Measurements from ENCODE around the gene ADH1A.
"Not testable (repeated sequence)": the region's sequence is repeated elsewhere in the genome, so short reads cannot be mapped to it uniquely, and the experiment has no call there.

Gene ADH1A

DNA sequence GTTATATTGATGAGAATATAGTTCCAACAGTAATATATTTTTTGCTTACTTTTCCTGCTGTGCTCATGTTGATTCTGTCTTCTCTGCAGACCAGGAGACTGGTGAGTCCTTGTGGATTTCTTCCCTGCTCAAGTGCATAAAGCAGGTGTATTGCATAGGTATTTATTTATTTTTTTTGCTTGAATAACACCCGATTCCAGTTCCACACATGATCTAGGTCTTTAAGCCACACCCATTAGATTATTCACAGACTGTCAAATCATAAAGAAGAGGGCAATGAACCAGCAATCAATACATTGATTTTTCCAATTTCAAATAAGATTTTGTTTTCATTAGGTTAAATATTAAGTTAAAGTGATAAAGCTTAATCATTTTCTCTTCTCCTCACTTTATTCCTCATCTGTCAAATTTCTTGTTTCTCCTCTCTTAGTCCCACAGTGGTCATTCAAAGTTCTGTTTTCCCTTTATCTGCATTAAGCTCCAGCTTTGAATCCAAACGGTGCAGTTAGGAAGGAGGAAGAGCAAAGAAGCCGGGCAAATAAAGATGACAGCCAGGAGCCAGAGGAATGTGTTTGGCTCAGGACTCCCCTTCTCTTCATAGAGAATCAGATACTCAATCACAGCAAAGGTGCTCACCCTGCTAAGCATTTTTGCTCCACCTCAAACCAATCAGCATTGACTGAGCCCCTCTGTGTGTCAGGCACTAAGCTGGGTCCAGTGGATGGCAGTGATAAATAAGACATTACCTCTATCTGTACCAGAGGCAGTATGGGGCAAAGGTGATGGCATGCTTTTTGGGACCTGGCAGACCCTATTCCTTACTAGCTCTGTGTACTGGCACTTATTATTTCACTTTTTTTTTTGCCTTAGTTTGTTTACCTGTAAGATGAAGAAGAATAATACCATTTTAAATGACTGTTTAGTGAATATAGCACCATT, at the start of gene ADH1A:
Gene ADH1A (minus strand): TSS at position 138 of the 939 bp plus-strand sequence. CDS start 71 bp downstream, at position 67.
- DNase-seq = no peak

DNA sequence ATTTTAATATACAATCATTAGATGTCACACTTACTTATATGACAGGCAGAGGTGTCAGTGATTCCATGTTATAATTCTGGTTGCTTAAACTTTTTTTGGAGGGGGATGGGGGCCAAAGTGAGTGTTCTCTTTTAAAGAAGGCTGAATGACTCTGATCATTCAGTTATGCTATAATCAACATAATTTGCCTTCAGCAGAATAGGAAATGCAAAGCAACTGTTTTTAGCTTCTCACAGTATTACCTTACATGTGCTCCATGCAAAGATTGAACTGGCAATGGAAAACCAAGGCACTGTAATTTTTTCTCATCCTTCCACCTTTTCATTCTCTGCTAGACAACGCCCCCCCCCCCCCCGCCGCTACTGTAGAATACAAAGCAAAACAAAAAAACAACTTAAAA, 48.4 kb upstream of the ADH1A start:
- DNase-seq = no peak

DNA sequence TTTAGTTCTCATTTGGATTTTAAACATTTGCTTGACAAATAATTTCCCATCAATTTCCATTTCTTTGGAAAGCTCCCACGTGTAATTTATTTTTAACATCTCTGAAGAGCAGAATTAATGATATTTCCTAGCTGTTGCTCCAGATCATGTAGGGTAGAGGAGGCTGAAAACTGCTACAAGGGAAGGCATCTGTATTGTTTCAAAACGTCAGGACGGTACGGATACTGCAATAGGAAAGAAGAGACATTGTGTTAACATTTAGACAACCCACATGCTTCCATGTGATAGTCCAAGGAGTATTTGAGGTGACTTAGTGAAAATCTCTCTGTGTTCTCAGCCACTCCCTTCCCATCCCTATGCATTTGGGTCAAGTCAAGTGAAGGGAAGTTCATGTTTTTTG, 45.8 kb upstream of the ADH1A start:
- DNase-seq = no peak

- DNase-seq = no peak
These were observed 44.1 kb upstream of the ADH1A start for GRCh38 chr4:99334880-99335279.

DNA sequence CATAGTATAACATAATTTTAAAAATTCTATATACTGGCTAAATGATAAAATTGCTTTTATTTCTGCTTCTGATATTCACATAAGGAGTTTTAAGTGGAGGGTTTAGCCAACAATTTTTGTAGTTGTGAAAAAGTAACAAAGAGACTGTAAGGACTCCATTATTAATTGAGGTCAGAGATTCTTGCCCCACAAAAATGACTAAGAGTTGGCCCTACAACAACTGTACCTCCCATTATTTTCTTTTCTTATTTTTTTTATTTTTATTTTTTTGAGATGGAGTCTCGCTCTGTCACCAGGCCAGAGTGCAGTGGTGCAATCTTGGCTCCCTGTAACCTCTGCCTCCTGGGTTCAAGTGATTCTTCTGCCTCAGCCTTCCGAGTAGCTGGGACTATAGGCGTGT, 39.9 kb upstream of the ADH1A start:
- no peak for DNase-seq

DNA sequence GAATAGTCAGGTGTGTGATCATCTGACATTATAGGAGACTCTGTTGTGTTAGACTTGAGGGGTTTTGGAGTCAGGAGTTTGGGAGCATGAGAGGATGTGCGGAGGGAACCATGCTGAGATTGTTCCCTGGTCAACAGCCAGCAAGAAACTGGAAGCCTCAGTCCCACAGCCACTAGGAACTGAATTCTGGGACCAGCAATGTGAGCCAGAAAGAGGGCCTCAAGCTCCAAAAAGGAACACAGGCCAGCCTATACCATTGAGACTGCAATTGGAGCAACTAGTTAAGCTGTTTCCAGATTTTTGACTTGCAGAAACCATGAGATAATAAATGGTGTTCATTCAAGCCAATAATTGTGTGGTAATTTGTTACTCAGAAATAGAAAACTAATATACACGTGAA, 39.1 kb upstream of the ADH1A start:
- no peak for DNase-seq

- no peak for DNase-seq
These were observed 34.2 kb upstream of the ADH1A start for GRCh38 chr4:99324979-99325378.

DNA sequence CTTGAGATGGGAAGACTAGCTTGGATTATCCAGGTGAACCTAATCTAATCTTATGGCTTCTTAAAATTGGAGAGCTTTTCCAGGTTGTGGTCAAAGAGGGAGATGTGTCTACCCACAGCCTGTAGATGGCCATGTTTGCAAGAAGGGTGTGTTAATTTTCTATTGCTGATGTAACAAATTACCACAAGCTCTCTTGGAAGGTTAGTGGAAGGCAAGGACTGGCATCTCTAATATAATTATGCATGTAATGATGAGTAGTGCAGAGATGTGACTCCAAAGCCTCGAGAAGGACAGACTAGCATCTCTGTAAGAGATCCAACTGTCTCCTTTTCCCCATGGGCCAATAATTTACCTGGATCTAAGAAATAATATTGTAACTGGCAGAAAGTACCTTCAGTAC, 33.6 kb upstream of the ADH1A start:
- no peak for DNase-seq

- no peak for DNase-seq
These were observed 33.0 kb upstream of the ADH1A start for GRCh38 chr4:99323756-99324155.

DNA sequence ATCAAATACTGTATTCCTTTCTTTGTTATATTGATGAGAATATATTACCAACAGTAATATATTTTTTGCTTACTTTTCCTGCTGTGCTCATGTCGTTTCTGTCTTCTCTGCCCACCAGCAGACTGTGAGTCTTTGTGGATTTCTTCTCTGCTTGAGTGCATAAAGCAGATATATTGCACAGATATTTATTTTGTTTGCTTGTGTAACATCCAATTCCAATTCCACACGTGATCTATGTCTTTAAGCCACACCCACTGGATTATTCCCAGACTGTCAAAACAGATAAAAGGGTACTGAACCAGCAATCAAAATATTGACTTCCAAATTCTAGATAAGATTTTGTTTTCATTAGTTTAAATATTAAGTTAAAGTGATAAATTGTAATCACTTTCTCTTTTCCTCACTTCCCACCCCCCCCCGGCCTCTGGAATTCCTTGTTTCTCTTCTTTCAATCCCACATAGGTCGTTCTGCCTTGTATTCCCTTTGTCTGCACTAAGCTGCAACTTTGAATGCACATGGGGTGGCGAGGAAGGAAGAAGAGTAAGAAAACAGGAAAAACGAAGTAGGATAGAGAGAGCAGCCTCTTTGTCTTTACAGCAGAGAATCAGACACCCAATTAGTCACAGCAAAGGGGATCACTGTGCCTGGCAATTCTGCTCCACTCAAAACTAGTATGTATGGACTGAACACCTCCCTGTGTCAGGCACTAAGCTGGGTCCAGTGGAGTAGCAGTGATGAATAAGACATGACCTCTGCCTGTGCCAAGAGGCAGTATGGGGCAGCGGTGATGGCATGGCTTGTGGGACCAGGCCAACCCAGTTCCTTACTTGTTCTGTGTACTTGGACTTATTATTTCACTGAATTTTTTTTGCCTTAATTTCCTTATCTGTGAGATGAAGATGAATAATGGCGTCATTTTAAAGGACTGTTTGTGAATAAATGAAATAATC, 30.7 kb upstream of the ADH1A start, which contains the start of gene ADH1B:
Gene ADH1B (minus strand): TSS at position 161 of the 951 bp plus-strand sequence. CDS start 70 bp downstream, at position 91.
- DNase-seq = no peak

DNA sequence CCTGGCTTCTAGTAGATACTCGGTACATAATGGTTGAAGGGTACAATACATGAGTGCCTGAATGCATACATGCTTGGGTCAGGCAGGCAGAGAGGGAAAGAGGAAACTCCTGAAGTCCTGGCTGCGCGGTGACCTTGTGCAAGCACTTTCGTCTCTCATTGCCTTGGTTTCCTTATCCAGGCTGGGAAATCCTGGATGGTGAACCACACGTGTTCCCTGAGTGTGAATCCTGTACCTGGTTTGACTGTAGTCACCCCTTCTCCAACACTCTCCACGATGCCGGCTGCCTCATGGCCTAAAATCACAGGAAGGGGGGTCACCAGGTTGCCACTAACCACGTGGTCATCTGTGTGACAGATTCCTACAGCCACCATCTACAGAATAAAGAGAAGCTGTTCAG, 27.0 kb upstream of the ADH1A start:
- DNase-seq = not testable (repeated sequence)

GRCh38 chr4:99317354-99317753, 26.6 kb upstream of the ADH1A start:
- DNase-seq = no peak

DNA sequence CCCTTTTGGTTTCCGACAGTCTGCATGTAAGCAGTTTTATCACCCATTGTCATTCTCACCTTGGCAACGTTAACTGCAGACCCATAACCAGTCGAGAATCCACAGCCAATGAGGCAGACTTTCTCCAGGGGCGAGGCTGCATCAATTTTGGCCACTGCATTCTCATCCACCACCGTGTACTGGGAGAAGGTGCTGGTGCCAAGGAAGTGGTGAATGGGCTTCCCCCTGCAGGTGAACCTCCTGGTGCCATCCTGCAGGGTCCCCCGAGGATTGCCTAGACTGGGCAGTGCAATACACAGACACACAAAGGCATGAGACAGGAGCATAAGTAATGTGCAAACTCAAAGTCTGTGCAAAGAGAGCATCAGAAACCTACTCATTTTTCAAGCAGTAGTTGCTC, 25.1 kb upstream of the ADH1A start:
- DNase-seq = no peak

- no peak for DNase-seq
These were observed 23.4 kb upstream of the ADH1A start for GRCh38 chr4:99314211-99314610.

DNA sequence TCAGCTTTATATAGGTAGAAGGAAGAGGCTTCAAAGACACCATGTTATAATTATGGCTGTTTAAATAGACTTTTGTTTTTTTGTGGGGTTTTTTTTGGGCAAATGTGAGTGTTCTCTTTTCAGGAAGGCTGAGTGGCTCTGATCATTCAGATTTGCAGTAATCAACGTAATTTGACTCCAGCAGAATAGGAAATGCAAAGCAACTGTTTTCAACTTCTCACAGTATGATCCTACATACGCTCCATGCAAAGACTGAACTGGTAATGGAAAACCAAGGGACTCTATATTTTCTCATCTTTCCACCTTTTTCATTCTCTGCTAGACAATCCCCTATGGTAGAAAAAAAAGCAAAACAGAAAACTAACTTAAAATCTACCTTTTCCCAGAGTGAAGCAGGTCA, 19.6 kb upstream of the ADH1A start:
- DNase-seq = no peak

GRCh38 chr4:99305638-99306400, 15.0 kb upstream of the ADH1A start:
- DNase-seq = no peak

GRCh38 chr4:99301376-99302164, 10.8 kb upstream of the ADH1A start:
- DNase-seq = no peak

DNA sequence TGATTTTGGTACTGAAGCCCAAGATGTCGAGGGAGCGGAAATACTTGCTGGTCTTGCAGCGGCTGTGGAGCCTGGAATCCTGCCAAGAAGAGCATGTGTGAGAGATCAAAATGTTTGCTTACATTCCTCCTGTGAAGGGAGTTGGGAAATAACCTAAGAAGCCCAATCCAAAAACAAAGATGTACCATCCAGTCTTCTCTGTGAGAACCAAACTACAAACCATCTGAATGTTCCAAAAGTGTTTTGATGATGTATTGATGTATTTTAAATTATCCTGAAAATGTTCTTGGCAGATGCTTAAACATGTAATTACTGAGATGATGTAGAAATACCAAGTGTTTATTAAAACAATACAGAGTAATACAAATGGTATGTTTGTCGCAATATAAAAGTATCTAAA, 10.1 kb upstream of the ADH1A start:
- no peak for DNase-seq

DNA sequence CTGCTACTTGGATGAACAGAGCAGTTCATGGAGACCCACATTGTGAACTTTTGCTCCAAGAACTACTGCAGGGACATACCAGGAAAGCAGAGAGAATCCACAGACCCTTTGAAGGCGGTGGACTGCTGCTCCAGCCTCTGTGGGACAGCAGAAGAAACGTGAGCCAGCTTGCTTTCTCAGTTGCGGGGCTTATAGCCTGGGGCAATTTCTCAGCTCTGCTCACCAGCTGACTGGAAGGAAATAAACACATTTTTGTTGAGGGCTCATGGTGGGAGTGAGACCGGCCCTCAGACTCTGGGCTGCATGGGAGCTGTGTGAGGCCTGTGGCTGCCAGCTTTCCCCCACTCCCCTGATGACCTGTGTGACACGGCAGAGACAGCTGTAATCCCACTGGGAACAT, 2.6 kb upstream of the ADH1A start:
- no peak for DNase-seq

GRCh38 chr4:99285387-99285786, 5.4 kb downstream of the ADH1A start:
- DNase-seq = no peak

DNA sequence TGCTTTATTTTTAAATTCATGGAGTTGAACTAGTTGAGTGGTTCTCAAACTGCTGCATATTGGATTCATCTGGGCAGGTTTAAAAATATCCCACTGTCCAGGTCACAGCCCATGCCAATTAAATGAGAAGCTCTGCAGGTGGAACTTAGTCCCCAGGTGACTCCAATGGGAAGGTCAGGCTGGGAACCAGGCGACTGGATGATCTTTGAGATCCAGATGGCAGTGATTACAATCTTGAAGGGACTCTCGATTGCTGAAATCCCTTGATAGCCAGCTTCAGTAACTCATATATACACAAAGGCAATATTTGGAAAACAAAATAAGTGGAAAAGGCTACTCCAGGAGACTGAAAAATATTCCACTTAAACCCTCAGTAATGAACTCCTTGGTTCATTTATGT, 8.1 kb downstream of the ADH1A start:
- no peak for DNase-seq

GRCh38 chr4:99281261-99281660, 9.5 kb downstream of the ADH1A start:
- no peak for DNase-seq
